ENCODE results near the gene MAPK8IP1.

Gene MAPK8IP1

GRCh38 chr11:45926536-45927331 lies 41.3 kb downstream of the MAPK8IP1 start:
- DNase-seq (ENCODE audit: low spot score), result no peak

DNA sequence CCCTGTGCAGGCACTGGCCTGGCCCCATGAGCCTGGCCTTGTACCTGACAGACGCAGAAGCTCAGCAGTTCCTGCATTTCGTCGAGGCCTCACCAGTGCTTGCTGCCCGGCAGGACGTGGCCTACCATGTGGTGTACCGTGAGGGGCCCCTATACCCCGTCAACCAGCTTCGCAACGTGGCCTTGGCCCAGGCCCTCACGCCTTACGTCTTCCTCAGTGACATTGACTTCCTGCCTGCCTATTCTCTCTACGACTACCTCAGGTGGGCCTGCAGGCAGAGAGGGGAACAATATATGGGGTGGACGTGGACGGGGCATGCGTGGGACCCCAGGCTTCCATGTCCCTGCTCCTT lies 41.9 kb downstream of the MAPK8IP1 start:
- DNase-seq (ENCODE audit: low spot score), result no peak

DNA sequence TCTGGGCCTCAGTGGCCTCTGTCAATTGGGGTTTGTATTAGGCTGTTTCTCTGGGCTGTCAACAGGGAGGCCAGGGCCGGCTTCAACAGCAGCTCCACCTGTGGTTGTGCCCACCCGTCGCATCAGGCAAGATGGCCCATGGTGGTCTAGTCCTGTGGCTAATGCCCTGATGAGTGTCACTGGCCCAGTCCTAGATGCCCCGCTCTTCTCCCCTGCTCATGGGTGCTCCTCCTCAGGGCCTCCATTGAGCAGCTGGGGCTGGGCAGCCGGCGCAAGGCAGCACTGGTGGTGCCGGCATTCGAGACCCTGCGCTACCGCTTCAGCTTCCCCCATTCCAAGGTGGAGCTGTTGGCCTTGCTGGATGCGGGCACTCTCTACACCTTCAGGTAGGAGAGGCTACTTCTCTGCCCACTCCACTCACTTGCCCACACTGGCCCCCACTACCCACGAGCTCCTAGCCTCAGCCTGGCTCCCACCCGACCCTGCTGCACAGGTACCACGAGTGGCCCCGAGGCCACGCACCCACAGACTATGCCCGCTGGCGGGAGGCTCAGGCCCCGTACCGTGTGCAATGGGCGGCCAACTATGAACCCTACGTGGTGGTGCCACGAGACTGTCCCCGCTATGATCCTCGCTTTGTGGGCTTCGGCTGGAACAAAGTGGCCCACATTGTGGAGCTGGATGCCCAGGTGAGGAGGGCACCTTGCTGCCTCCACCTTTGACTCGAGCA lies 42.4 kb downstream of the MAPK8IP1 start:
- DNase-seq (ENCODE audit: low spot score), result no peak

GRCh38 chr11:45928535-45929215 lies 43.2 kb downstream of the MAPK8IP1 start:
- DNase-seq (ENCODE audit: low spot score), result no peak

- DNase-seq (ENCODE audit: low spot score), result no peak
These were observed 44.1 kb downstream of the MAPK8IP1 start for GRCh38 chr11:45929486-45930030.

DNA sequence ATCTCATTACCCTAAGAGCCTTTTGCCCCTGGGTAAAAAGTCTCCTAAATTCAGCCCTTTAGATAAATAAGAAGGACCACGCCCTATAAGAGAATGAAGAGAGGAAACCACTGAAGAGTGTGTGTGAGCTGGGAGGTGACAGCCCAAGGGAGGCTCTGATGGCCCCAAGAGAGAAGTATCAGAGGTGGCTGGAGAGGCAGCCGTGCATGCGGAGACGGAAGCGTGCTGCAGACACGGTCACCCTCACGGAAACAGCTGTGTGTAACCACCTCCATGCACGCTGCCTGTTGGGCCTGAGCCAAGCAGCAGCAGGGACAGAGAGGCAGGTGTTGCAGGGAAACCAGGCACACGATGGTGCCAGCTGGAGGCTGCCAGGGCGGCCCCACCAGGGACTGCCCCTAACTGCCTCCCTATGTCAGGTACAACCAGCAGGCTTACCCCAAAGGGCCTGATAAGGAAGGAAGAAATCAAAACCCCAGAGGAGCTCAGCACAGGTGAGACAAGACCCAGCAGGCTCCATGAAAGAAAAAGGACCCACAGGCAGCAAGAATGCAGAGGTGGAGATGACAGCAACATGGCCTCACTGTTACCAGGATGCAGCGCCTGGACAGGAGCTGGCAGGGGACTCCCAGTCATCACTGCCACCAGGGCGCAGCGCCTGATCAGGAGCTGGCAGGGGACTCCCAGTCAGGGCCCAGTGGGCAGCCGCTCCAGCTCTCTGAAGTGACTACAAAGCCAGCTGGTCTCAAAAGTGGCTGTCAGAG lies 44.8 kb downstream of the MAPK8IP1 start:
- DNase-seq (ENCODE audit: low spot score), result no peak

GRCh38 chr11:45930951-45931570 lies 45.6 kb downstream of the MAPK8IP1 start:
- no peak for DNase-seq (ENCODE audit: low spot score)

- no peak for DNase-seq (ENCODE audit: low spot score)
These were observed 46.3 kb downstream of the MAPK8IP1 start for GRCh38 chr11:45931739-45932138.

GRCh38 chr11:45932217-45932616 lies 46.8 kb downstream of the MAPK8IP1 start:
- no peak for DNase-seq (ENCODE audit: low spot score)

GRCh38 chr11:45933131-45933831 lies 47.8 kb downstream of the MAPK8IP1 start:
- DNase-seq (ENCODE audit: low spot score), result no peak

- no peak for DNase-seq (ENCODE audit: low spot score)
These were observed 48.6 kb downstream of the MAPK8IP1 start for GRCh38 chr11:45933846-45934579.

DNA sequence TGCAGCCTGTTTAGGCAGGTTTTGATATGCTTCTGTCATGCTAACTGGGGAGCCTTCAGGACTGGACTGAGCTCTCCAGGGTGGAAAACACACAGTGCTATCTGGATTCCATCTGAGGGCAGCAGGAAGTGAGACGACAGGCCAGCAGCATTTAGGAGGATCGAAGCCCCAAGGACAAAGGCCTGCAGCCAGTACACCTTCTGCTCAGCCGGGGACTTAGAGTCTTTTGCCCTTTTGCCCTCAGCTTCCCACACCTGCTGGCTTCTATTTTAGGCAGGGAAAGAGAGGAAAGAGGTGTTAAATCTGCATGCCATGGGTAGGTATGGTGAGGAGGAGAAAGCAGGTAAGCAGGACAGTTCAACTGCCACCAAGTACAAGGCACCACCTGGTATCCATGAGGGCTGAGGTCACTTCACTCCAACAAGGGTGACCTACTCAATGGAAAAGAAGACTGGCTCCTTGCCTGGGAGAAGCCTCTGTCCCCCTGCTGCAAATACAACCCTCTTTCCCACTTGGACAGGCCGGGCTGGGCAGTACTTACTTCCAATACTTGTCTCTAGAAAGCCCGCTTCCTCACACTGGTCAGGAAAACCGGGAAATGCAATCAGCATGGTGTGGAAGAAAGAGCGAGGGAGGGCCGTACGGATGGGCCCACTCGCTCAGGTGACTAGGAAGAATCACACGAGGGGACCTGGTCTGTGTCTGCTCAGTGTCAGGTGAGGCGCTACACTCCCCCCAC lies 49.3 kb downstream of the MAPK8IP1 start:
- DNase-seq (ENCODE audit: low spot score), result no peak

DNA sequence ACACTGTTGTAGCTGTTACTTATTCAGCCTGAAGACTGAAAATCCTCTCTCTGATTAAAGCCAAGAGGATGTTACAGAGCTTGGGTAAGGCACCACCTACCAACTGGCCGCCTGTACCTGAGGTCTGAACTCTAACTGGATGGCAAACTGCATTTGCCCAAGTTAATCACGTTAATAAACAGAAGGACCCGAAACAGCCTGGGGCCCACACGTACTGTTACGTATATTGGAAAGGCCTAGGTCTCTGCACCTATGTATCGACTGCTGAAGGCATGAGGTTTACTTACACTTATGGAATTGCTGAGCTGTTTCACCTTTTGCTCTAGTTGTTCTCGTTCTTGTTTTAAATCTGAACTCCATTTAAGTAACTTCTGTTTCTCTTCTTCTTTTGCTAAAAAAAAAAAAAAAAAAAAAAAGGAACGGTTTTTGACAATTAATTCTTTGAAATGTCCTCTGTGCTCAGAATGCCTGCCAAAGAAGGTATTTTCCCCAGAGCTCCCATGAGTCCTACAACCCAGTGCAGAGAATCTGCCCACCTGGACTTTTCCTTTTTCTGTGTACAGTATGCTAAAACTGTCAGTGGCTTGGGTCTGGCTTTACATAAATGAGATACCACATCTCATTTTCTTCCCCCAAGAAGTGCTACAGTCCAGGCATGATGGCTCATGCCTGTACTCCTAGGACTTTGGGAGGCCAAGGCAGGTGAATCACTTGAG lies 50.1 kb downstream of the MAPK8IP1 start:
- DNase-seq (ENCODE audit: low spot score), result no peak

- DNase-seq (ENCODE audit: low spot score), result no peak
These were observed 51.1 kb downstream of the MAPK8IP1 start for GRCh38 chr11:45936511-45937054.

DNA sequence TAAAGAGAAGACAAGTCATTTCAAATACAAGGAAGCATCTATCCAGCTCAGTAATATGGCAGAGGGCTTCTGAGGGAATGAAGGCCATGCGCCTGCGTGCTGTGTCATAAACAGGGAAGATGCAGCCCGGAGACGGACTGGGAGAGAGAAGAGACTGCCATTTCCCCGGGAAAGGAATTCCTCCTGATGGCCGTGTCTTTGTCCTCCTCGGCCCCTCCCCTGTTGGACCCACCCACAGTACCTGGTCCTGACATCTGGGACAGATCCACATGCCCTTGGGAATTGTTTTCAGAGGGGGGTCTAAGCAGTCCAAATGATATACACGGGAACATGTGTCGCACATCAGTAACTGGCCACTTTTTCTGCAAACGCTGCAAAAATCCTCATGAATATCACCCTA lies 52.5 kb downstream of the MAPK8IP1 start:
- DNase-seq (ENCODE audit: low spot score), result no peak

GRCh38 chr11:45939836-45940235 lies 54.4 kb downstream of the MAPK8IP1 start:
- no peak for DNase-seq (ENCODE audit: low spot score)

DNA sequence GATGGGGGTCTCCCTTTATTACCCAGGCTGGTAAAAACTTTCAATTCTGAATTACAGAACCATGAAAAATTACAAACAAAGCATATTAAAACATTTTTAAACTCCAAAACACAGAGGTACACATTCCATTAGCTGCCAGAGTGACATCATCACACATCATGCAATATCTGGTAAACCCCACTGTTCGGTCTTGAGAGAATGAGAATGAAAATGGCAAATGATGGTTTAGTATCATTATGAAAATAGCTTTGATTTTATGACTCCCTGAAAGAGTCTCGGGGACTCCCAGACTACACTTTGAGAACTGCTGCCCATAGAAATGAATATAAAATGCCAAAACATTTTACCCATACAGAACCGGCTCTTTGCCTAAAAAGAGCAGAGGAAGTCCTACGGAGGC lies 55.8 kb downstream of the MAPK8IP1 start:
- DNase-seq (ENCODE audit: low spot score), result no peak

DNA sequence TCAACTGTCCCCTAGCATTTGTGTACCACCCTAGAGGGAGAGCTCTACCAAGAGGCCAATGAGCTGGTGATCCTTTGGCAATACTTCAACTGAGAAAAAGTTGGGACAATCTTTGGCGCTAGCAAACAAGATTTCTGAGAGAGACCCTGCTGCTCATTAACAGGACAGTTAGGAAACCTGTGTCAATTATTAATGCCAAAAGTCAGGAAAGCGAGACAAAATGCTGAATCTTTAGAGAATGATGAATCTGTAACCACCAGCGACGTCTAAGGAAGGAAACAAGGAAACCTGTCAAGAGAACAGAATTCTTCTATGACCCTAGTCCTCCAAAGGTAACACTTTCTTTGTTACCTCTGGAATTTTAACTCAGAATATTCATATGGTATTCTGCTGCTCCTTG lies 56.9 kb downstream of the MAPK8IP1 start:
- no peak for DNase-seq (ENCODE audit: low spot score)
